H9 (cell line): ENCODE results near the gene SETBP1. TPM values are rescaled to one million over a fixed set of nuclear protein-coding genes. Genes with fewer than 3 reads are reported as not detected.

Experiments used
- DNase-seq: peaks from one replicate; pipeline ENCODE4 v3.0.0-alpha.2; 2017
- H2AFZ ChIP-seq: one replicate; pipeline ENCODE4 v1.6.1; 2013; ENCODE audit warnings: mild to moderate bottlenecking, low read length, control low read depth, moderate library complexity
- H2AK5ac ChIP-seq: 2 replicates; pipeline ENCODE4 v1.6.1; 2013; ENCODE audit warnings: low read length, control low read depth, mixed read lengths; ENCODE audit not compliant: insufficient read length
- H2BK120ac ChIP-seq: one replicate; pipeline ENCODE4 v1.6.1; 2013; ENCODE audit warnings: low read depth, mild to moderate bottlenecking, low read length, control low read depth, inconsistent platforms; ENCODE audit not compliant: poor library complexity, severe bottlenecking
- H2BK12ac ChIP-seq: 2 replicates; pipeline ENCODE4 v1.6.1; 2013; ENCODE audit warnings: low read length, control low read depth, mixed read lengths, low read depth; ENCODE audit not compliant: insufficient read length
- H2BK15ac ChIP-seq: 2 replicates; pipeline ENCODE4 v1.6.1; 2013; ENCODE audit warnings: low read depth, low read length, control low read depth
- H2BK20ac ChIP-seq: one replicate; pipeline ENCODE4 v1.6.1; 2013; ENCODE audit warnings: low read depth, mild to moderate bottlenecking, low read length, control low read depth, inconsistent platforms; ENCODE audit not compliant: poor library complexity, severe bottlenecking
- H2BK5ac ChIP-seq: 2 replicates; pipeline ENCODE4 v1.6.1; 2013; ENCODE audit warnings: low read length, control low read depth, mixed read lengths; ENCODE audit not compliant: insufficient read length
- H3K14ac ChIP-seq: 2 replicates; pipeline ENCODE4 v1.6.1; 2013; ENCODE audit warnings: low read length, control low read depth; ENCODE audit not compliant: insufficient read depth
- H3K18ac ChIP-seq: 2 replicates; pipeline ENCODE4 v1.6.1; 2013; ENCODE audit warnings: low read depth, mild to moderate bottlenecking, mixed read lengths, low read length, control low read depth; ENCODE audit not compliant: insufficient read length
- H3K23ac ChIP-seq: 2 replicates; pipeline ENCODE4 v1.6.1; 2013; ENCODE audit warnings: low read length, control low read depth, mixed read lengths, low read depth; ENCODE audit not compliant: insufficient read length
- H3K23me2 ChIP-seq: 2 replicates; pipeline ENCODE4 v1.6.1; 2013; ENCODE audit warnings: low read depth, mild to moderate bottlenecking, mixed read lengths, low read length, control low read depth; ENCODE audit not compliant: insufficient read length, poor library complexity, severe bottlenecking
- H3K27ac ChIP-seq: 2 replicates; pipeline ENCODE4 v1.5.1; 2013; ENCODE audit warnings: low read length, control low read depth, mixed read lengths, low read depth; ENCODE audit not compliant: insufficient read length
- H3K27me3 ChIP-seq: 2 replicates; pipeline ENCODE4 v1.6.1; 2013; ENCODE audit warnings: low read length, control low read depth, inconsistent platforms; ENCODE audit not compliant: insufficient read depth
- H3K4ac ChIP-seq: 2 replicates; pipeline ENCODE4 v1.6.1; 2013; ENCODE audit warnings: low read depth, mild to moderate bottlenecking, control low read depth, inconsistent platforms, low read length, moderate library complexity
- H3K4me1 ChIP-seq: 2 replicates; pipeline ENCODE4 v1.6.1; 2013; ENCODE audit warnings: low read length, control low read depth, inconsistent platforms; ENCODE audit not compliant: insufficient read depth
- H3K4me2 ChIP-seq: 2 replicates; pipeline ENCODE4 v1.6.1; 2013; ENCODE audit warnings: low read length, control low read depth, mixed read lengths; ENCODE audit not compliant: insufficient read length, insufficient read depth
- H3K56ac ChIP-seq: 2 replicates; pipeline ENCODE4 v1.6.1; 2013; ENCODE audit warnings: low read depth, mild to moderate bottlenecking, mixed read lengths, low read length, control low read depth; ENCODE audit not compliant: insufficient read length
- H3K79me1 ChIP-seq: 2 replicates; pipeline ENCODE4 v1.6.1; 2013; ENCODE audit warnings: low read depth, mild to moderate bottlenecking, moderate library complexity, low read length, control low read depth, inconsistent platforms; ENCODE audit not compliant: insufficient read depth, poor library complexity, severe bottlenecking
- H3K79me2 ChIP-seq: 2 replicates; pipeline ENCODE4 v1.6.1; 2013; ENCODE audit warnings: low read length, control low read depth, inconsistent platforms; ENCODE audit not compliant: insufficient read depth
- H3K9ac ChIP-seq: 2 replicates; pipeline ENCODE4 v1.6.1; 2013; ENCODE audit warnings: low read length, control low read depth, mixed read lengths; ENCODE audit not compliant: insufficient read length; ENCODE audit errors: extremely low read depth
- H3K9me3 ChIP-seq: one replicate; pipeline ENCODE4 v1.6.1; 2013; ENCODE audit warnings: low read depth, low read length, inconsistent platforms; ENCODE audit not compliant: control insufficient read depth
- H3T11ph ChIP-seq: one replicate; pipeline ENCODE4 v1.6.1; 2013; ENCODE audit warnings: mild to moderate bottlenecking, low read length, control low read depth, inconsistent platforms
- H4K20me1 ChIP-seq: one replicate; pipeline ENCODE4 v1.6.1; 2013; ENCODE audit not compliant: control insufficient read depth, insufficient read length, insufficient read depth
- H4K5ac ChIP-seq: 2 replicates; pipeline ENCODE4 v1.6.1; 2013; ENCODE audit warnings: low read depth, mild to moderate bottlenecking, mixed read lengths, low read length, control low read depth; ENCODE audit not compliant: insufficient read length
- H4K8ac ChIP-seq: replicated peaks from 2 replicates; pipeline ENCODE4 v1.6.1; 2013; ENCODE audit warnings: low read length, control low read depth, mixed read lengths, low read depth; ENCODE audit not compliant: insufficient read length
- H4K91ac ChIP-seq: 2 replicates; pipeline ENCODE4 v1.6.1; 2013; ENCODE audit warnings: low read depth, mild to moderate bottlenecking, moderate library complexity, mixed read lengths, low read length, control low read depth; ENCODE audit not compliant: insufficient read length
- H3K27ac Mint-ChIP-seq, 3 experiments: 2 replicates in 2 of 3; 3 replicates in 1 of 3; pipeline ENCODE4 v1.8.0; 2020 to 2021; ENCODE audit warnings: mixed read lengths in 3 of 3, mild to moderate bottlenecking in 1 of 3, moderate library complexity in 1 of 3
- H3K27me3 Mint-ChIP-seq: 2 replicates; pipeline ENCODE4 v1.8.0; 2021; ENCODE audit warnings: low read depth, mild to moderate bottlenecking, moderate library complexity, mixed read lengths
- H3K36me3 Mint-ChIP-seq, 3 experiments: 2 replicates in 2 of 3; 3 replicates in 1 of 3; pipeline ENCODE4 v1.8.0; 2020 to 2021; ENCODE audit warnings: low read depth in 3 of 3, mixed read lengths in 3 of 3; ENCODE audit not compliant: insufficient read depth in 1 of 3
- H3K4me1 Mint-ChIP-seq, 2 experiments: 2 replicates each; pipeline ENCODE4 v1.8.0; 2020; ENCODE audit warnings: mixed read lengths in 2 of 2
- H3K4me3 Mint-ChIP-seq, 2 experiments: 2 replicates in 1 of 2; 3 replicates in 1 of 2; pipeline ENCODE4 v1.8.0; 2020 to 2021; ENCODE audit warnings: mild to moderate bottlenecking in 2 of 2, mixed read lengths in 2 of 2, moderate library complexity in 1 of 2
- H3K9me3 Mint-ChIP-seq, 2 experiments: 2 replicates in 1 of 2; 3 replicates in 1 of 2; pipeline ENCODE4 v1.8.0; 2020; ENCODE audit warnings: mild to moderate bottlenecking in 2 of 2, mixed read lengths in 2 of 2, moderate library complexity in 1 of 2
- WGBS: extraction: QIAGEN DNeasy Blood & Tissue Kit; methylation state at CpG from one replicate; pipeline ENCODE4 v1.1.7; 2013; ENCODE audit warnings: missing lambda C conversion rate, low lambda C conversion rate, mixed read lengths; ENCODE audit not compliant: insufficient read length; ENCODE audit errors: extremely low coverage; 5-methylcytosine and 5-hydroxymethylcytosine counted together
- total RNA-seq: library from RNA; stranded (reverse); gene quantifications from 2 replicates; pipeline ENCODE4 v1.2.1, GENCODE V29; 2021
- TF ChIP-seq, protein P1 (sequence below): fragments of 200-600 bp; sonication (generic); conservative IDR thresholded peaks from 3 replicates; pipeline ENCODE4 v1.8.0; 2021; ENCODE audit warnings: antibody characterized with exemption, mild to moderate bottlenecking

Gene SETBP1
- total RNA-seq, 1 experiment from 2014 or later = 4.6 TPM

DNA sequence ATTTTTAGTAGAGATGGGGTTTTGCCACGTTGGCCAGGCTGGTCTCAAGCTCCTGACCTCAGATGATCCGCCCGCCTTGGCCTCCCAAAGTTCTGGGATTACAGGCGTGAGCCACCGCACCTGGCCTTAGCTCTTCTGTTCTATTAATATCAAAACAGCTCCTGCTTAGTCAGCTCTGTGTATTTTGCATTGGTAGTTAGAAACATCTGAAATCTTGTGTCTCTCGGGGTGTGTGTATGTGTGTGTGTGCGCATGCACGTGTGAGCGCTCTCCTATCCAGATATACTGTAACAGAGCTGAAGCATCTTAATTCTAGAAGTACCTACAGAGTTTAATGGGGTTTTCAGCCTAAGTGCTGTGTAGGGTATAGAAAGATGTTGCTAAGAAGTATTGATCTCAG, 33.7 kb downstream of the SETBP1 start:
- H3K27ac Mint-ChIP-seq = no peak overlapping the region
- no peak overlapping the region for H3K18ac ChIP-seq
- no peak overlapping the region for H4K91ac ChIP-seq
- H4K20me1 ChIP-seq = peaks cover 2% of the 10 kb centered on the region
- H3K79me1 ChIP-seq = no peaks in the 10 kb centered on the region
- no peaks in the 10 kb centered on the region for H3K27me3 ChIP-seq
- no peak overlapping the region for H3K56ac ChIP-seq
- H2BK12ac ChIP-seq = no peak overlapping the region
- H3K4ac ChIP-seq = no peak overlapping the region
- no CpG with 5 or more reads among the region's 9 CpGs for WGBS
- H2BK5ac ChIP-seq = no peak overlapping the region
- H3K9me3 Mint-ChIP-seq = no peaks in the 10 kb centered on the region
- H3K23me2 ChIP-seq = no peaks in the 10 kb centered on the region
- peaks cover 30 to 47% of the 10 kb centered on the region in 2 experiments for H3K4me1 Mint-ChIP-seq
- no peak overlapping the region for H3K14ac ChIP-seq
- H4K8ac ChIP-seq = no peak overlapping the region
- H3K4me1 ChIP-seq = peaks cover 9% of the 10 kb centered on the region
- no peak overlapping the region for H2BK15ac ChIP-seq
- H2AK5ac ChIP-seq = no peak overlapping the region
- no peak overlapping the region for H2BK20ac ChIP-seq
- TF ChIP-seq, protein P1, sequence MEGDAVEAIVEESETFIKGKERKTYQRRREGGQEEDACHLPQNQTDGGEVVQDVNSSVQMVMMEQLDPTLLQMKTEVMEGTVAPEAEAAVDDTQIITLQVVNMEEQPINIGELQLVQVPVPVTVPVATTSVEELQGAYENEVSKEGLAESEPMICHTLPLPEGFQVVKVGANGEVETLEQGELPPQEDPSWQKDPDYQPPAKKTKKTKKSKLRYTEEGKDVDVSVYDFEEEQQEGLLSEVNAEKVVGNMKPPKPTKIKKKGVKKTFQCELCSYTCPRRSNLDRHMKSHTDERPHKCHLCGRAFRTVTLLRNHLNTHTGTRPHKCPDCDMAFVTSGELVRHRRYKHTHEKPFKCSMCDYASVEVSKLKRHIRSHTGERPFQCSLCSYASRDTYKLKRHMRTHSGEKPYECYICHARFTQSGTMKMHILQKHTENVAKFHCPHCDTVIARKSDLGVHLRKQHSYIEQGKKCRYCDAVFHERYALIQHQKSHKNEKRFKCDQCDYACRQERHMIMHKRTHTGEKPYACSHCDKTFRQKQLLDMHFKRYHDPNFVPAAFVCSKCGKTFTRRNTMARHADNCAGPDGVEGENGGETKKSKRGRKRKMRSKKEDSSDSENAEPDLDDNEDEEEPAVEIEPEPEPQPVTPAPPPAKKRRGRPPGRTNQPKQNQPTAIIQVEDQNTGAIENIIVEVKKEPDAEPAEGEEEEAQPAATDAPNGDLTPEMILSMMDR = no peak
- no peak overlapping the region for H2AFZ ChIP-seq
- H3K4me3 Mint-ChIP-seq = no peak overlapping the region
- H3K9ac ChIP-seq = no peak overlapping the region
- H3K79me2 ChIP-seq = no peaks in the 10 kb centered on the region
- H3T11ph ChIP-seq = no peak overlapping the region
- H3K36me3 Mint-ChIP-seq = peaks cover 0 to 16% (median 2%) of the 10 kb centered on the region in 3 experiments; a peak in 5 of 7 replicates
- DNase-seq = no peak
- no peaks in the 10 kb centered on the region for H3K27me3 Mint-ChIP-seq
- H3K23ac ChIP-seq = no peak overlapping the region
- no peak overlapping the region for H3K4me2 ChIP-seq
- no peak overlapping the region for H3K27ac ChIP-seq
- no peak overlapping the region for H4K5ac ChIP-seq
- no peaks in the 10 kb centered on the region for H3K9me3 ChIP-seq
- H2BK120ac ChIP-seq = no peak overlapping the region
